HG03060 (cell line): ENCODE data around the gene P2RX5.
"Not testable (repeated sequence)": the region's sequence is repeated elsewhere in the genome, so short reads cannot be mapped to it uniquely, and the experiment has no call there.

Experiments used
- ATAC-seq: cut with Tn5 transposase; IDR thresholded peaks from one replicate; pipeline ENCODE4 v1.9.1; 2021; ENCODE audit warnings: low read depth, moderate number of reproducible peaks; ENCODE audit not compliant: unreplicated experiment

The P2RX5 gene

GRCh38 chr17:3715296-3715695 lies 19.3 kb upstream of the P2RX5 start:
- ATAC-seq, result no peak

GRCh38 chr17:3712811-3713463 lies 17.0 kb upstream of the P2RX5 start:
- ATAC-seq, result no peak

DNA sequence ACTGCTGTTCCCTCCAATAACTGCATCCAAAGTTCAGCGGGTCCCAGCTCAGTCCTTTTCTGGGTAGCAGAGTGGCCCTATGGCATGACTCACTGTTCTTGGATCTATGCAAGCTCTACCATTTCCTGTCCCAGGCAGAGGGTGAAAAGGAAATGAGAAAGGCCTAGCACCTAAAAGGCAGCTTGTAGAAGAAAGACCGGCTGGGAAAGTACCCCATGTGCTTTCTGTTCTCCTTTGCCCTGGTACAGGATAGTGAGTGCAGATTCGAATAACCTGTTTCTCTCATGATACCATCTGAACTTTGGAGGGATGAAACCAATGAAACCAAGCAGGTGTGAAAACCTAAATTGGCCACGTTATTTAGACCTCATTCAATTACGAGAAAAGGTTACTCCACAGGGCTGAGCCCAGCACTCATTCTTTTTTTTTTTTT lies 15.0 kb upstream of the P2RX5 start:
- ATAC-seq, result peak; percentile 94

DNA sequence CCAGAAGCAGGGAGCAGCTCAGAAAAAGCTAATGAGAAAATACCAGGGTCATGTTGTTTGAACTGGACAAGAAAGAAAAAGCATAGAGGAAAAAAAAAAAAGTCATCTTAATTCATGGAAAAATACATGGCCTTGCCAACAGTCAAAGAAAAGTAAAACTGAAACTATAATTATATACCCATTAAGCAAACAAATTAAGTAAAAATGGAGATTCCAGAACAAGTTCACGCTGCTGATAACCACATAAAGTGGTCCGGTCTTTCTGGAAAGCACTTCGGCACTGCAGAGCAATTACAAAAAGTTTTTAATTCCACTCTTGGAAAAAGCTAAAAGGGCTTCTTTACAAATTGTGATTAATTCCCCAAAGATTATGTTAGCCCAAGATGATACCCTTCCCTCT lies 12.4 kb upstream of the P2RX5 start:
- ATAC-seq, result no peak

- ATAC-seq, result not testable (repeated sequence)
Measured at GRCh38 chr17:3705718-3705984, 9.7 kb upstream of the P2RX5 start.

DNA sequence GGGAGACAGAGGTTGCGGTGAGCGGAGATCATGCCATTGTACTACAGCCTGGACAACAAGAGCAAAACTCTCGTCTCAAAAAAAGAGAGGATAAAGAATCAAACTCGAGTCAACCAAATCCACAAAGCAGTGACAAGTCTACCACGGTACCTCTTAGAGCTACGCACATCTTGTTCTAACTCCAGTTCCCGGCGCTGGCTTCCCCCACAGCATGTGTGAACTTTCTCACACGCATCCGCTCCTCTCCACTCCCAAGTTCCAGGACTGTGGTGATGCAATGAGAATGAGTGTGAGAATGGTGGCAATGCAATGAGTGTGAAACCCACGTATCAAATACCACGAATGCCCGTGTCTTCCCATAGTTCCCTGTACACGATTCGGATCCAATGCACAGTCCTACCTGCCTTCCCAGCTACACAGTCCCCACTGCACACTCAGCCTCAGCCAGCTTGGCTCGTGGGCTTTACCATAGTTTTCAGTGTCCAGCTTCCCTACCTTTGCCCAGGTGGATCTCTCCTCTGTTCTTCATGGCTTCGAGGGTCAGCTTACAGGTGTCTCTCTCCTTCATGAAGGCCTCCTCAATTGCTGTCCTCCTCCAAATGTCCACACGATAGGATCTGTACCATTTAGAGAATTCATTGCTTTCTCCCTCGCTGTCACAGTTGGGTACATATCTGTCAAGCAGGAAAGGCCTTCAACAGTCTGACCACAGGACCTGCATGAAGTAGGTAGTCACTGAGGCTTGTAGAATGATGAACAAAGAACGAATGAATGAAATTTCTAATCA lies 9.2 kb upstream of the P2RX5 start:
- ATAC-seq, result no peak

- not testable (repeated sequence) for ATAC-seq
Measured at GRCh38 chr17:3702041-3702539, 6.1 kb upstream of the P2RX5 start.

GRCh38 chr17:3699951-3700350 lies 4.0 kb upstream of the P2RX5 start:
- no peak for ATAC-seq

DNA sequence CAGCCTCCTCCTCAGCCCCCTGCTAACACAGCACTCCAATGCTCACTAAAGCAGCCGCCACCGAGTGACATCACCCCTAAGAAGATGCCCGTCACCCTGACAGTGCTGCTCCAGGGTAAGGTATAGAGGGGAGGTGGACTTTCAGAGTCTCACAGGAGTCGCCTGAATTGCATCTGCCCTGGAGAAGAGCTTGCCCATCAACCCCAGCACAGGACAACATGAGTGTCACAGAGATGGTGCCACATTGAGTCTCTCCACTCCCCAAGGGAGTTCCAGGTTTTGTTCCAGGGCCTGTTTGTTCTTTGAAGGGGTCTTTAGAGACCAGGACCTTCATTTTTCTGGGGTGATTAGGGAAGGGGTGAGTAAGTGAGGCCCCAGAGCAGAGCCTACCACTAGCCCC lies 2.2 kb upstream of the P2RX5 start:
- no peak for ATAC-seq

GRCh38 chr17:3697103-3697476 lies 1.1 kb upstream of the P2RX5 start:
- ATAC-seq, result no peak

- no peak for ATAC-seq
Measured at GRCh38 chr17:3695129-3695722, 729 bp downstream of the P2RX5 start.

DNA sequence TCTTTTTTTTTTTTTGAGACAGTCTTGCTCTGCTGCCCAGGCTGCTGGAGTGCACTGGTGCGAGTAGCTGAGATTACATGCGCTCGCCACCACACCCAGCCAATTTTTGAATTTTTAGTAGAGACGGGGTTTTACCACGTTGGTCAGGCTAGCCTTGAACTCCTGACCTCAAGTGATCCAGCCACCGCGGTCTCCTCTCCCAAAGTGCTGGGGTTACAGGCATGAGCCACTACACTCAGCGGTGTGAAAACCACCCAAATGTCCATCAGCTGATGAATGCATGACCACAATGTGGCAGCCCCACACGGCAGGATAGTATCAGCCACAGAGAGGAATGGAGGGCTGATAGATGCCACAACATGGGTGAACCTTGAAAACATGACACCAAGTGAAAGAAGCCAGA lies 2.1 kb downstream of the P2RX5 start:
- ATAC-seq, result peak; percentile 44

DNA sequence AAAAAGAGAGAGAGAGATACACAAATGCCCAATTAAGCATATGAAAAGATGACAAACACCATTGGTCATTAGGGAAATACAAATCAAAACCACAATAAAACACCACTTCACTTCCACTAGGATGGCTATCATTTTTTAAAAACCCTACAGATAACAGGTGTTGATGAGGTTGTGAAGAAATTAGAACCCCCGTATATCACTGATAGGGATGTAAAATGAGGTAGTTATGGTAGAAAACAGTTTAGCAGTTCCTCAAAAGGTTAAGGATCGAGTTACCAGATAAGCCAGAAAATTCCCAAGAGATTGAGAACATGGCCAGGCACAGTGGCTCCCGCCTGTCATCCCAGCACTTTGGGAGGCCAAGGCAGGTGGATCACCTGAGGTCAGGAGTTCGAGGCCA lies 2.8 kb downstream of the P2RX5 start:
- no peak for ATAC-seq

DNA sequence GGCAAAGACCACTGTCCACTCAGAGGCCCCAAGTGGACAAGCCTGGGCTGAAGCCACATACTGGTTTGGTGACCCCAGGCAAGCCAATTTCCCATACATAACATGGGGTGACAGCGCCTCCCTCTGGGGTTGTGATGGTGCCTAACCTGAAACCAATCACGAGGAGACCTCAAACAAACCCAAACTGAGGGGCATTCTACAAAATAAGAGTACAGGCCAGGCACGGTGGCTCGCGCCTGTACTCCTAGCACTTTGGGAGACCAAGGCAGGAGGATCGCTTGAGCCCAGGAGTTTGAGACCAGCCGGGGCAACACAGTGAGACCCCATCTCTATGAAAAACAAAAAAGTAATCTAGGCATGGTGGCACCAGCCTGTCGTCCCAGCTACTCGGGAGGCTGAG lies 3.6 kb downstream of the P2RX5 start:
- ATAC-seq, result no peak

GRCh38 chr17:3691617-3692067 lies 4.3 kb downstream of the P2RX5 start:
- ATAC-seq, result no peak

DNA sequence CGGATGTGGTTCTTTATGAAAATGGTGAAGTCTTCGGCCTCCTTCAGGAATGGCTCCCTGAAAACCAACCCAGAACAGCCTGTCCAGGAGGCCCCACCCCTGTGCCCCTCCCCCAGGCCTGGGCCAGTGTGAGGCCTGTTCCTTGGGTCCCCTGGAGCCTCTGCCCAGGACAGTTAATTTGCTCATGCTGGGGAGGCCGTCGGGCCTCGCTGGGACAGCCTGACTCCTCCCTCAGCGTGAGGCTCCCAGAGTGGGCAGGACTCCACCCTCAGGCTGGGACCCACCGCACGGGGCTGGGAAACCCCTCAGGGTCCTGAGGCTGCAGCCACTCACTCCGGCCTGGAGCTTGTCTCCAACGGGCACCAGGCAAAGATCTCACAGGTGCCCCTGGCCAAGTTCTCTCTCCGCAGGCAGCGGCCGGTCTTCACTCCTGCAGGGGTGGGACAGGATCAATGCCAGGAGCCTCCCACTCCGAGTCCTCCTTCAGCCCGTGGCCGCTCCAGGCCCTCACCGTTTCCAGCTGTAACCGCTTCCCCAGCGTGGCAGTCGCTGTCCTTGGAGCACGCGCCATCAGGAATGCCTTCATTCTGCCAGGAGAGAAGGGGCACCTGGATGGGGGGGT lies 5.8 kb downstream of the P2RX5 start:
- no peak for ATAC-seq

- no peak for ATAC-seq
Measured at GRCh38 chr17:3689262-3690093, 6.5 kb downstream of the P2RX5 start.

DNA sequence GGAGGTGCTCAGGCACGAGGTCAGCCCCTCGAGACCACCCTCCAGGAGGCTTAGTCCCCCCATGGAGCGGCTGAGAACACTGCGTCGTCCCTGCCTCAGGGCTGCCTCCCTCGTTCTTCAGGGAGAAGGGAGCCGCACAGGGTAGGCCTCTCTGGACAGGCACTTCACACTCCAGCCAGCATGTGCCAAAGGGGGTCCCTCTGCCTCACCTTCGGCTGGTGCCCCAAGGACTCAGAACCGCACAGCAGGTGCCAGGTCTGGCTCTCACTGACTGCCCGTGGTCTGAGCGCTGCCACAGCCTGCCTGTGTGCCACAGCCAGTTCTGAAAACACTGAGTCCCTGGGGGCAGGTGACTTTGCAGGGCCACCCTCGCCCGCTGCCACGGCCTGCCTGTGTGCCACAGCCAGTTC lies 7.1 kb downstream of the P2RX5 start:
- no peak for ATAC-seq

- ATAC-seq, result no peak
Measured at GRCh38 chr17:3688027-3688553, 7.9 kb downstream of the P2RX5 start.

DNA sequence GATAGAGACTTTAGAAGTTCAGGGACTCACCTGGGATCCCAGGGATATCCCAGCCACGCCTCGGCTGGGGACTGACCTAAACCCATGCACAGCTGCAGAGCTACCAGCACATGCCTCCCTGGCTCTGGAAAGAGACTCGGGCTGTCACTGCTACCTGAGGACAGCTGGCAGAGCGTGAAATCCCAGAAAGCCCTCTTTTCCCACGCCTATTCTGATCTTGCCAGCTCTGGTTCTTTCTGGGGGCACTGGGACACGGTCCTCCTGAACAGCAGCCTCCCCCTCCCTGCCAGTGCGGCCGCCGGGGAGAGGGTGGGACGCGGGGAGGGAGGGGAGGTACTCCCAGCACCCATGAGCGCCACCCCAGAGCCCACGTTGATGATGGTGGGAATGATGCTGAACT lies 10.8 kb downstream of the P2RX5 start:
- ATAC-seq, result no peak
